AG08395 (cell line): ENCODE results near the gene DIS3.
A peak's percentile ranks its signal among the peaks of the same experiment; 100 is the strongest.
"Not testable (repeated sequence)": the region's sequence is repeated elsewhere in the genome, so short reads cannot be mapped to it uniquely, and the experiment has no call there.

Experiments used
- DNase-seq: peaks from one replicate; pipeline ENCODE4 v3.0.0; 2012; ENCODE audit warnings: mixed read lengths, low spot score

The DIS3 gene

DNA sequence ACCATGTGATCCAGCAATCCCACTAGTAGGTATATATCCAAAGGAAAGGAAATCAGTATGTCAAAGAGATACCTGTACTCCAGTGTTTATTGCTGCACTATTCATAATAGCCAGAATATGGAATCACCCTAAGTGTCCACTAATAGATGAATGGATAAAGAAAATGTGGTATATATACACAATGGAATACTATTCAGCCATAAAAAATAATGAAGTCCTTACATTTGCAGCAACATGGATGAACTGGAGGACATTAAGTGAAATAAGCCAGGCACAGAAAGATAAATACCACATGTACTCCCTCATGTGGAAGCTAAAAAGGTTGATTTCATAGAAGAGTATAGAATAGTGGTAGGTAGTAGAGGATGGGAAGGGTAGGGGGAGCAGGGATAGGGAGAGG, 30.5 kb downstream of the DIS3 start:
- DNase-seq: no peak

DNA sequence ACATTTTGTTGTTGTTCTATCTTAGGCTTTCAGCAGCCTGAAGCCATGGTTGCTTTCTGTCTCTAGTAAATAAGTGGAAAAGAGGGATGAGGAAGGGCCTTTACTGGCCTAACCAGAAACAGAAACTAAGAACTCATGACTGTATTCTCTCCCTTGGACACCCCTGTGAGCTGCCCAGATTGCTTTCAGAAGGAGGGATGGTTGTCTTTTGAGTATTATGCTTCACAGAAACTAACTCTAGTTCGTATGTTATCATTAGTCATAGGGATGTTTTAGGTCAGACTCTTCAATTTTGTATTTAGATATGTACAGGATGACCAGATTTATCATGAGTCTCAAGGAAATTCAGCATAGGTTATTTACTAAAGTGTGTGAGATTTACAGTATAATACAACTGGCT, 36.4 kb downstream of the DIS3 start:
- no peak for DNase-seq

DNA sequence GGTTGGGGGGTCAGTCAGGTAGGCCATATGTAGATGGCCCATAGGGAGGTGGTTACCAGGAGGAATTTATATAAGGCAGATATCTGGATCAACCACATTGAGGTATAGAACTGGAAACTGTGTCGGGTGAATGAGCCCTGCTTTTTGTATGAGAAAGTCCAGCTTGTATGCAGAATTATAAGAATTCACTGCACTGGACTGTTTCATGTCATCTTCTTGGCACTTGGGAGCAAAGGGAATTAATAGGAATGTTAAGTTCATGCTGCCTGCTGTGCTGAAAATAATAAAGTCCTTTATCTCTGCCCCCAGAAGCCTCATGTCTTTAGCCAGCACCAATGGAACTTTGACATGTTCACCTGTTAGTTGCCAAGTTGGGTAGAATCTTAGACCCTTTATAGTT, 41.7 kb downstream of the DIS3 start:
- no peak for DNase-seq

DNA sequence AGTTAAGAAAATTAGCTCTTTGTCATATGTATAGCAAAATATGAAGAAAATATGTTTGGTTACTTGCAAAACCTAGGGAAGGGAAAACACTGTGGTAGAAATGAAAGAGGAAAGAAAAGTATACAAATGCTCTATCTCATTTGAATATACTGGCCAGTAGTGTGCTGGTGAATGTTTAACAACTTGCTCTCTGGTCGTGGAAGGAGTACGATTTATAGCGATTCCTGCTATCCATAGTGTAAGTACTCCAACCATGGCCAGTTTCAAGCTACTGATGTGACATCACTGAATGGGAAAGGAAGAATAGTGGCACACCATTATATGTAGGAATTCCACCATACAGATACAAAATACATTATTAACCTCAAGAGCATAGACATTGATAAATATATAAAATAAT, 44.7 kb downstream of the DIS3 start:
- no peak for DNase-seq

DNA sequence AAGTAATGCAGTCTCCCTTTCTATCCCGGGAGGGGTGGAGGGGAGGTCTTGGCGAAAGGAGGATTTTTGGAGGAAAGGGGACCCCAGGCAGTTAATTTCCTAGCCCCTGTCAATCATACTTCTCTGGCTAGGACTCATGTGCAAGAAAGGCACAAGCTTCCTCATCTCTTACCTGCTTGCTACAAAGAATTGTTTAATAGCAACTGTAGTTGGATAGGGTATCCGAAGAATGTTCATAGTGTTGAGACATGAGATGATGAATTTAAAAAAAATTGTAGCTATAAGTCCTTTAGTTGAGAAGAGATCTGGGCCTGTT, 53.5 kb downstream of the DIS3 start:
- DNase-seq: no peak

DNA sequence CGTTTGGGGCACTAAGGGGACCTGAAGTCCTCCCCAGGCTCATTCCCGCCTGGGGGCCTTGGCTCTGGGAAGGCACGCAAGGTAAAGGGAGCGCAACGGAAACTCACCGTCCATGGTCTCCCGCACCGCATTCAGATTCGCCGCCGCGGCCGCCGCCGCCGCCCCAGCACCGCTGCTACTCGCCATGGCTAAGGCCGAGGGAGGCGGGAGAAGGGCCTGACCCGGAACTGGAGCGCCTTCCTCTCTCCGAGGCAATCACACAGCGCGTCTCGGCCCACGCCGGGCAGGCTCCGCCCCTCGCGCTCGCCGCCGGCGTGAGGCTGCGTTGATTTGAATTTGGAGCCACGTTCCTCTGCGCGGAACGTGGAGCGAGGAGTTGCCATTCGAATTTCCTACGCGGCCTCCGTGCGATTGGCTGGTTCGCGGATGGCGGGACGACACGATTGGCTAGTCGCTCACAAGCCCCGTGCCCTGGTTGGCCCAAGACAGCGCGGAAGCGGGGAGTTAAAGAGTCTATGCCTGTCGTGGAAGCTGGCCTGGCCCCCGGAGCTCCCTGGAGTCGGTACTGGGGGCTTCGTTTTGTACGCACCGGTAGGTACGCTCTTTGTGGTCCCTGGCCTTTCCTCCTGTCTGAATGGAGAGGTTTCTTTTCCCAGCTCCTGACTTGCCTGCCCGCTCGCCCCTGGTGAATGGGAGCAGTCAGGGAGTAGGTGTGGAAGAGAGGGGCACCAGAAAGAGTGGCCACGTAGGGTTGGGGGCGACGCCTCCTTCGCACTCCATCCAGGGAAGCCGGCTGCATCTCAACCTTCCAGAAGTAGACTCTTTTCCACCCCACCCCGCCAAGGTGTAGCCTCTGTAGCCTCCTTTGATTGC, 54.0 kb downstream of the DIS3 start, which contains the start of the genes BORA and MZT1:
BORA (plus strand) TSS at position 507 of the 873 bp plus-strand sequence. CDS start 1,018 bp downstream, outside the sequence.
MZT1 (minus strand) TSS at position 213 of the 873 bp plus-strand sequence; CDS start at position 186, 27 bp downstream.
- DNase-seq: peak; percentile 97

DNA sequence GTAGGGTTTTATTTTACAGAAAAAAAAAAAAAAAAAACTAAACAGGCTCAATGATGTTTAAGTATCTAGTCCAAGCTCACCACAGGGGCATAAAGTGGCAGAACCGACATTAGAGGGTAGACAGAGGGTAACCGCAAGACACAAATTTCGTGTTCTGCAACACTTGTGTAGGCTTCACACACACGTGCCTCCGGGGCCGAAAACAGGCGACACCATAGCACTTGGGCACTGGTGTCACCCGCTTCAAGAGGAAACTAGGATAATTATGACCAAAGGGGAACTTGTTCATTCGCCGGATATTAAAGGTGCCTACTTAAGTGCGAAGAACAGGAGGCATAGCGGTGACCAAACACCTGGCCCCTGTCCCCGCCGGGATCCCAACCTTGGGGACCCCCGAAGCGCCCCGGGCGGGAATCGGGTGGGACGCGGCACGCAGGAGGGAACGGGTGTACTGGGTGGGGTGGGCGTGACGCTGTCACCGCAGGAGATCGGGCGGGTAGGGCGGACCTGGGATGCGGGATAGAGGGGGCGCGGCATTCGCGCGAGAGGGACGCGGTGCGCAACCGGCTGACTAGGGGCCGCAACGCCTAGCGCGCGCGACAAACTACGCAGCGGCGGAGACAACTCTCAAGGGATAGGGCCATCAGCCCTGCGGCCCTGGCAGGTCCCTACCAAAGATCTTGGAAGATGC, 54.8 kb downstream of the DIS3 start:
- DNase-seq: peak; percentile 12

DNA sequence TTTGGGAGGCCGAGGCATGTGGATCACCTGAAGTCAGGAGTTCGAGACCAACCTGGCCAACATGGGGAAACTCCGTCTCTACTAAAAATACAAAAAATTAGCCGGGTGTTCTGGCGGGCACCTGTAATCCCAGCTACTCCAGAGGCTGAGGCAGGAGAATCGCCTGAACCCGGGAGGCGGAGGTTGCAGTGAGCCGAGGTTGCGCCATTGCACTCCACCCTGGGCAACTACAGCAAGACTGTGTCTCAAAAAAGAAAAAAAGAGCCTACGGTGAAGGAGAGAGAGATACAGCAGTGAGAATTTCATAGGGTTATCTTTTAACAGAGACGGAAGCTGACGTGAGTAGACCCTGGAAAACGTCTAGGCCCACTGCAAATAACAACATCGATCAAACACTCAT, 55.5 kb downstream of the DIS3 start:
- not testable (repeated sequence) for DNase-seq

DNA sequence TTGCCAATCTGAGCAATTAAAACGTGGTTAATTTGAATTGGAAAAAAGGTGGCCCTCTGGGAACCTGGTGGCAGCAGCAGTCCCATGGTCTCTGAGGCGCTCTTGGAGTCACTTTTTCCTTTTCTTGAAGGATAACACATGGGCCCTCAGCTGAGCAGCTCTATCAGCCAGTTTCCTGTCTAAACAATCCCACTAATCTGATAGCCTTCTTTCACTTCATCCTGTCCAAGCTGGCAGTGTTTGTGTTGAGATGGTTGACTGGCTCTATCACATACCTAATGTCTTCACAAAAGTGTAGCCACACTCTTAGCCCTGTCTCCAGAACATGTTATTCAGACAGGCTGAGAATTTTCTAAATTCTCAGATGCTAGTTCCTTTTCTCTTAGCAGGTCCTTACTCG, 64.9 kb downstream of the DIS3 start:
- DNase-seq: no peak
